Measurements from ENCODE around the gene ATP8B1. TPM values are rescaled to one million over a fixed set of nuclear protein-coding genes. Genes with fewer than 3 reads are reported as not detected.

The ATP8B1 gene
- total and polyA plus RNA-seq, 2 experiments from 2014 or later = 15.8 to 43.9 TPM

DNA sequence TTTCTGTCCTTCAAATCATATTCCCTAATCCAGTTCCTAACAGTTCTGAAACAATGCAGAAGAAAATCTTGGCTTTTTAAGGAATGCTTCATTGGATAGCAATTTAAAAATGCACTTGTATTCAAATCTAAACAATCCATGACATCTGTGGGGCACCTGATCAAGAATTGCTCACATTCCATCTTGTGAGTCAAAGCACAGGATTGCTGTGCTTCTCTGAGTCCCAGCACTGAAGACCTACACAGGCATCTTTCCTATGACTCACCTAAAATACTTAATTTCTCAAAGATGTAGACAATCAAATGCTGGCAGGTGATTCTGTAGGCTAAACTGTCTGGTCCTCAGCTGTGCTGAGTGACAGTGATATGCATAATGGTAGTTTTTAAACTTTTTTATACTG lies 10.1 kb upstream of the ATP8B1 start:
- DNase-seq = peak; percentile 93
- Histone ChIP-seq H3K9ac (no peak overlapping the region), H3K4me2 (ENCODE audit: unreplicated experiment) (peak overlapping the region; percentile 56), H3K9me3 (ENCODE audit: low read depth) (no peaks in the 10 kb centered on the region), H3K79me2 (ENCODE audit: insufficient read depth) (no peaks in the 10 kb centered on the region), H4K20me1 (ENCODE audit: insufficient read depth) (no peaks in the 10 kb centered on the region), H3K27ac (peak overlapping the region; percentile 11; the same call in 1 of the 2 replicates), H3K27me3 (replicated peaks; ENCODE audit: insufficient read depth) (no peaks in the 10 kb centered on the region), H3F3A (ENCODE audit: insufficient read depth) (peaks cover 29% of the 10 kb centered on the region), H3K4me3 (no peak overlapping the region), H3K9me2 (ENCODE audit: insufficient read depth) (no peaks in the 10 kb centered on the region), H2AFZ (no peak overlapping the region), H3K4me1 (ENCODE audit: insufficient read depth) (peaks cover 35% of the 10 kb centered on the region), H3K36me3 (ENCODE audit: low read depth) (no peaks in the 10 kb centered on the region)
- TF ChIP-seq EZH2 (IDR thresholded peaks at IDR 0.05; ENCODE audit: insufficient read depth, poor library complexity, severe bottlenecking) (no peak), EZH2phosphoT487 (IDR thresholded peaks at IDR 0.05; ENCODE audit: insufficient read depth, low read depth) (no peak)
- in situ Hi-C loops (cut with MboI) = no loop called here

DNA sequence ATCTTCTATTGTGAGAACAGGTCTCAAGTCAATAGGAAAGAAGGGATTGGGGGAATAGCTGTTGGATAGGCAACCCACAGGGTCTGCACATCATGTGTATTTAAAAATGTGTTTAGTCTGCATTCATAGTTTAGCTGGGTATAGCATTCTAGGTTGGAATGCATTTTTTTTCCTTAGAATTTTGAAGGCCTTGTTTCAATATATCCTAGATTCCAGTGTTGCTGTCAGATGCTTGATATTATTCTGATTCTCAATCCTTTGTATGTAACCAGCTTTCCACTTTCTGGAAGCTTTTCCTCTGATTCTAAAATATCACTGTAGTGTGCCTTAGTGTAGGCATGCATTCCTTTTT lies 9.0 kb upstream of the ATP8B1 start:
- in situ Hi-C loops (cut with MboI) = no loop called here
- H4K20me1 ChIP-seq (ENCODE audit: insufficient read depth) = no peaks in the 10 kb centered on the region
- no peaks in the 10 kb centered on the region for H3K27me3 ChIP-seq (replicated peaks; ENCODE audit: insufficient read depth)
- no peaks in the 10 kb centered on the region for H3K79me2 ChIP-seq (ENCODE audit: insufficient read depth)
- H2AFZ ChIP-seq = no peak overlapping the region
- TF ChIP-seq EZH2phosphoT487 (IDR thresholded peaks at IDR 0.05; ENCODE audit: insufficient read depth, low read depth) (no peak), EZH2 (IDR thresholded peaks at IDR 0.05; ENCODE audit: insufficient read depth, poor library complexity, severe bottlenecking) (no peak)
- no peak overlapping the region for H3K4me2 ChIP-seq (ENCODE audit: unreplicated experiment)
- H3F3A ChIP-seq (ENCODE audit: insufficient read depth) = peaks cover 40% of the 10 kb centered on the region
- H3K36me3 ChIP-seq (ENCODE audit: low read depth) = no peaks in the 10 kb centered on the region
- H3K9me2 ChIP-seq (ENCODE audit: insufficient read depth) = no peaks in the 10 kb centered on the region
- no peak overlapping the region for H3K9ac ChIP-seq
- DNase-seq = no peak
- H3K4me1 ChIP-seq (ENCODE audit: insufficient read depth) = peaks cover 46% of the 10 kb centered on the region
- no peak overlapping the region for H3K27ac ChIP-seq
- H3K4me3 ChIP-seq = no peak overlapping the region
- no peaks in the 10 kb centered on the region for H3K9me3 ChIP-seq (ENCODE audit: low read depth)

DNA sequence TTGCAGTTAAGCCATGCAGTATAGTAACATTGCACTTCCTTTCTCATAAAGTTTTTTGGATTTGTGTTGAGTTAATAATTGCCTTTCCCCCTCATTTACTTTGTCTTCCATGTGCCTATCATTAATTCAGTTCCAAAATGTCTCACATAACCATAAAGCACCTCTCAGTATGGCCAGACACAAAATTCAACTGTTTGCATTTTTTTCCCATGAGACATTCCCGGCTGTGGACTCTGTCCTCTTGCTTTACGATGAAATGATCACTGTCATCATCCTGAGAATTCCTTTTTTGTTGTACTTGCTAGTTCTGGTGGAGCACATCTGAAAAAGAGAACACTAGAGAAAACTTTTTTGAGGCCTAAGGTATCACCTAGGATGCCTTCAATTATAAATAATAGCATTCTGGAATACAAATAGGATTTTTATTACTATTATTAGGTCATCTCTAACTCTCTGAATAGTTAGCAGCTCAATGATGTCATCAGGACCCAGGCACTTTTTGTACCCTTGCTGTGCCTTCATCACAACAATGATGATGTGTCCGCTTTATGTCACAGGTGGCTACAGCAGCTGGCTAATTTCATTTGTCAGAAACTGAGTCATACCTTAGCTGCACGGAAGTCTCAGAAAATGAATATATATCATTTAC lies 8.5 kb upstream of the ATP8B1 start:
- no peak overlapping the region for H3K27ac ChIP-seq
- DNase-seq = no peak
- H3K9ac ChIP-seq = no peak overlapping the region
- no peaks in the 10 kb centered on the region for H3K9me3 ChIP-seq (ENCODE audit: low read depth)
- no peaks in the 10 kb centered on the region for H3K79me2 ChIP-seq (ENCODE audit: insufficient read depth)
- H3K4me2 ChIP-seq (ENCODE audit: unreplicated experiment) = no peak overlapping the region
- in situ Hi-C loops (cut with MboI) = no loop called here
- H3K4me3 ChIP-seq = no peak overlapping the region
- H3K9me2 ChIP-seq (ENCODE audit: insufficient read depth) = no peaks in the 10 kb centered on the region
- 71 to 79% methylated on average over 4 of the region's 4 CpGs for WGBS, 2 experiments (ENCODE audit: low coverage in 1 of 2, low lambda C conversion rate in 2 of 2, missing lambda C conversion rate in 2 of 2)
- H4K20me1 ChIP-seq (ENCODE audit: insufficient read depth) = no peaks in the 10 kb centered on the region
- H3F3A ChIP-seq (ENCODE audit: insufficient read depth) = peaks cover 45% of the 10 kb centered on the region
- peaks cover 49% of the 10 kb centered on the region for H3K4me1 ChIP-seq (ENCODE audit: insufficient read depth)
- no peaks in the 10 kb centered on the region for H3K36me3 ChIP-seq (ENCODE audit: low read depth)
- H3K27me3 ChIP-seq (replicated peaks; ENCODE audit: insufficient read depth) = no peaks in the 10 kb centered on the region
- TF ChIP-seq EZH2 (IDR thresholded peaks at IDR 0.05; ENCODE audit: insufficient read depth, poor library complexity, severe bottlenecking) (no peak), EZH2phosphoT487 (IDR thresholded peaks at IDR 0.05; ENCODE audit: insufficient read depth, low read depth) (no peak)
- H2AFZ ChIP-seq = no peak overlapping the region

DNA sequence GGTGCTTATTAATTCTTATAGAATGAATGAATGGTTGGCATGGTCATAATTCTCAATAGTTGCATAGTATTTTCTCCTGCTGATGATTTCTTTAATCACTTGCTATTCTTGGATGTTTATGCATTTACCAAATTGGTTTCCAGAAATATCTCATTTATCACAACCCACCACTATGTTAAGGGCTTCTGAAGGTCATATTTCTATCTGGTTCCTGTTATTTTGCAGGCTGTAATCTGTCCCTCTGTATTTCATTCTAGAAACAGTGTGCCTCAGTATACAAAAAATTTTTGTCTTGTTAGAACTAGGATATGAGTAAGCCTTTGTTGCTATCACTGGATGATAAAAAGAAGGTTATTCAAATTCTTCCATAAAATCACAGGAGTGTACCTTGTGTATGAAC lies 6.1 kb upstream of the ATP8B1 start:
- peak overlapping the region; percentile 84 for H3K27ac ChIP-seq

More for the DNA sequence above, 6.1 kb upstream of the ATP8B1 start:
- H3K9ac ChIP-seq = no peak overlapping the region
- in situ Hi-C loops (cut with MboI) = no loop called here
- H3K4me3 ChIP-seq = no peak overlapping the region
- H3K79me2 ChIP-seq (ENCODE audit: insufficient read depth) = no peaks in the 10 kb centered on the region
- H3K4me2 ChIP-seq (ENCODE audit: unreplicated experiment) = peak overlapping the region; percentile 22
- no peaks in the 10 kb centered on the region for H3K9me3 ChIP-seq (ENCODE audit: low read depth)
- no peaks in the 10 kb centered on the region for H4K20me1 ChIP-seq (ENCODE audit: insufficient read depth)
- peaks cover 61% of the 10 kb centered on the region for H3F3A ChIP-seq (ENCODE audit: insufficient read depth)
- no peaks in the 10 kb centered on the region for H3K36me3 ChIP-seq (ENCODE audit: low read depth)
- H2AFZ ChIP-seq = no peak overlapping the region
- no peak for TF ChIP-seq EZH2phosphoT487 (IDR thresholded peaks at IDR 0.05; ENCODE audit: insufficient read depth, low read depth)
- TF ChIP-seq EZH2 (IDR thresholded peaks at IDR 0.05; ENCODE audit: insufficient read depth, poor library complexity, severe bottlenecking) = no peak
- peaks cover 54% of the 10 kb centered on the region for H3K4me1 ChIP-seq (ENCODE audit: insufficient read depth)
- no peak for DNase-seq
- H3K27me3 ChIP-seq (replicated peaks; ENCODE audit: insufficient read depth) = no peaks in the 10 kb centered on the region
- no peaks in the 10 kb centered on the region for H3K9me2 ChIP-seq (ENCODE audit: insufficient read depth)

All from GM23248 (cell line).